Measurements from ENCODE around the gene SLC8A2. TPM values are rescaled to one million over a fixed set of nuclear protein-coding genes. Genes with fewer than 3 reads are reported as not detected.

The SLC8A2 gene
- total and polyA plus RNA-seq, 2 of the 8 experiments (the other 6 are each of a cell fraction or from before 2014, with no cell fraction given), result 7.3 to 12.4 TPM

- H2BK20ac ChIP-seq (ENCODE audit: low read length), result no peak overlapping the region
- H3K79me2 ChIP-seq (ENCODE audit: control insufficient read depth in 1 of 2, insufficient read depth in 2 of 2, low read length in 2 of 2), result no peaks in the 10 kb centered on the region
- no peak overlapping the region for H3K23ac ChIP-seq (ENCODE audit: insufficient read length)
- H4K5ac ChIP-seq (ENCODE audit: insufficient read length, low read depth, low read length), result no peak overlapping the region
- no peak overlapping the region for H3K9ac ChIP-seq (replicated peaks in 1 of 4; ENCODE audit: extremely low read depth in 1 of 4, low read depth in 3 of 4, low read length in 3 of 4)
- CTCF ChIA-PET (ENCODE audit: partially characterized antibody), result interaction anchor here (1.6 to 2.5 kb wide), 2 partner anchors 13 to 25 kb away, joined by 6 to 7 read pairs; no protein-coding TSS in a partner anchor
- H3K18ac ChIP-seq (ENCODE audit: extremely low read depth, low read length), result no peak overlapping the region
- H4K8ac ChIP-seq (ENCODE audit: extremely low read depth, insufficient read depth, low read length), result no peak overlapping the region; the same call in 1 of the 2 replicates
- no peak overlapping the region for H2BK12ac ChIP-seq (ENCODE audit: low read depth, low read length)
- TF ChIP-seq BRCA1 (IDR thresholded peaks at IDR 0.05; ENCODE audit: low read depth, low read length) (no peak), POU5F1 (IDR thresholded peaks at IDR 0.05; ENCODE audit: low read depth, low read length) (no peak), SAP30 (IDR thresholded peaks at IDR 0.05; ENCODE audit: insufficient read depth, insufficient replicate concordance, low read length) (no peak), NANOG (IDR thresholded peaks at IDR 0.05; ENCODE audit: insufficient read depth, low read depth, low read length, poor library complexity, severe bottlenecking) (no peak), KDM4A (IDR thresholded peaks at IDR 0.05; ENCODE audit: low read depth, low read length, severe bottlenecking) (no peak), ATF3 (IDR thresholded peaks at IDR 0.05; ENCODE audit: insufficient read depth, low read depth, low read length) (no peak), CHD2 (IDR thresholded peaks at IDR 0.05; ENCODE audit: low read length) (no peak), RBBP5 (IDR thresholded peaks at IDR 0.05; ENCODE audit: borderline replicate concordance, low read depth, low read length) (no peak), EP300 (IDR thresholded peaks at IDR 0.05; ENCODE audit: borderline replicate concordance in 1 of 2, low read depth in 2 of 2, low read length in 2 of 2) (no peak)
- H2AFZ ChIP-seq (ENCODE audit: low read length), result no peak overlapping the region
- H2AK5ac ChIP-seq (ENCODE audit: low read depth, low read length), result no peak overlapping the region
- no peaks in the 10 kb centered on the region for H3K79me1 ChIP-seq (ENCODE audit: low read depth, low read length)
- H3K27me3 ChIP-seq (replicated peaks in 1 of 4; ENCODE audit: control insufficient read depth in 3 of 4, extremely low read depth in 1 of 4, insufficient read depth in 3 of 4, low read length in 3 of 4), result peaks cover 0 to 10% (median 5%) of the 10 kb centered on the region in 4 experiments; a peak in 4 of 7 replicates
- DNase-seq (ENCODE audit: low read depth in 1 of 2, low spot score in 2 of 2), result no peak
- POLR2A ChIA-PET (ENCODE audit: partially characterized antibody), result interaction anchor here (0.6 kb wide), 1 partner anchor 15 kb away, joined by 3 read pairs; no protein-coding TSS in a partner anchor
- H2BK5ac ChIP-seq (ENCODE audit: low read depth, low read length), result no peak overlapping the region
- FAIRE-seq, result no peak
- H3K4me2 ChIP-seq (ENCODE audit: insufficient read depth in 1 of 2, low read depth in 2 of 2, low read length in 2 of 2), result no peak overlapping the region
- peaks cover 0 to 3% (median 0%) of the 10 kb centered on the region in 4 experiments; a peak in 2 of 8 replicates for H3K36me3 ChIP-seq (ENCODE audit: control insufficient read depth in 2 of 4, insufficient read depth in 4 of 4, low read length in 3 of 4)
- 93% methylated on average over 5 of the region's 5 CpGs; no CpG with 5 or more reads in 1 of the 2 experiments for WGBS, 2 experiments (ENCODE audit: extremely low coverage in 1 of 2, insufficient coverage in 1 of 2, insufficient read length in 1 of 2, insufficient replicate concordance in 2 of 2, low coverage in 1 of 2, low lambda C conversion rate in 2 of 2, missing lambda C conversion rate in 1 of 2)
- H4K20me1 ChIP-seq (replicated peaks in 1 of 2; ENCODE audit: control insufficient read depth in 1 of 2, insufficient read depth in 2 of 2, low read length in 2 of 2), result peaks cover 2 to 6% of the 10 kb centered on the region in 2 experiments
- H3K9me3 ChIP-seq (ENCODE audit: insufficient read depth in 2 of 2, low read depth in 1 of 2, low read length in 1 of 2), result no peaks in the 10 kb centered on the region; a peak in 1 of 4 replicates
- H4K91ac ChIP-seq (replicated peaks; ENCODE audit: insufficient read length, low read length), result no peak overlapping the region
- H3K14ac ChIP-seq (ENCODE audit: insufficient read length), result no peak overlapping the region
- H3K4me3 ChIP-seq (ENCODE audit: extremely low read depth in 1 of 4, insufficient read depth in 2 of 4, low read depth in 3 of 4, low read length in 4 of 4), result no peak overlapping the region
- H3K4me1 ChIP-seq (replicated peaks in 1 of 4; ENCODE audit: control insufficient read depth in 3 of 4, insufficient read depth in 4 of 4, low read length in 3 of 4), result peaks cover 0 to 4% (median 0%) of the 10 kb centered on the region in 4 experiments; a peak in 4 of 7 replicates
- H3K23me2 ChIP-seq (ENCODE audit: low read depth, low read length), result peaks cover 2% of the 10 kb centered on the region; the same call in 1 of the 2 replicates
- H3K56ac ChIP-seq (replicated peaks; ENCODE audit: insufficient read length, low read depth, low read length), result no peak overlapping the region
- no peak overlapping the region for H2BK120ac ChIP-seq (replicated peaks; ENCODE audit: low read depth, low read length)
- no peak overlapping the region for H2BK15ac ChIP-seq (ENCODE audit: low read length)
- no peak overlapping the region for H3K4ac ChIP-seq (replicated peaks; ENCODE audit: insufficient read length, low read depth, low read length)
- H3K27ac ChIP-seq (ENCODE audit: low read depth, low read length), result no peak overlapping the region
Observed at GRCh38 chr19:47461876-47462275, 9.8 kb downstream of the SLC8A2 start.
